Left ventricle myocardium superior (tissue), 1 donor: Measurements from ENCODE around the gene NQO2. TPM values are rescaled to one million over a fixed set of nuclear protein-coding genes. Genes with fewer than 3 reads are reported as not detected.
"Not testable (repeated sequence)": the region's sequence is repeated elsewhere in the genome, so short reads cannot be mapped to it uniquely, and the experiment has no call there.

Experiments
- ATAC-seq: fragments of 200-7000 bp; cut with Tn5 transposase; one replicate; pipeline ENCODE4 v1.9.1; 2020; ENCODE audit warnings: mild to moderate bottlenecking, moderate library complexity
- DNase-seq: peaks from one replicate; pipeline ENCODE4 v3.0.0-alpha.2; 2020
- intact Hi-C: fragments of 100-400 bp; cut with micrococcal nuclease; formaldehyde crosslinking; loops from one replicate; pipeline ENCODE4 v1.11.0; 2022
- total RNA-seq: library from RNA; stranded (reverse); fragmentation: NEBNext Ultra II Directional; extraction: Animal tissue kit (Norgen Biotek cat#: 25700); gene quantifications from one replicate; pipeline ENCODE4 v1.2.1, GENCODE V29; 2021
- donor health status: DM: no; HTN: yes; CAD: no; lungs with severe emphysema.

The NQO2 gene
- total RNA-seq, 1 donor from 2014 or later = 59.6 TPM

DNA sequence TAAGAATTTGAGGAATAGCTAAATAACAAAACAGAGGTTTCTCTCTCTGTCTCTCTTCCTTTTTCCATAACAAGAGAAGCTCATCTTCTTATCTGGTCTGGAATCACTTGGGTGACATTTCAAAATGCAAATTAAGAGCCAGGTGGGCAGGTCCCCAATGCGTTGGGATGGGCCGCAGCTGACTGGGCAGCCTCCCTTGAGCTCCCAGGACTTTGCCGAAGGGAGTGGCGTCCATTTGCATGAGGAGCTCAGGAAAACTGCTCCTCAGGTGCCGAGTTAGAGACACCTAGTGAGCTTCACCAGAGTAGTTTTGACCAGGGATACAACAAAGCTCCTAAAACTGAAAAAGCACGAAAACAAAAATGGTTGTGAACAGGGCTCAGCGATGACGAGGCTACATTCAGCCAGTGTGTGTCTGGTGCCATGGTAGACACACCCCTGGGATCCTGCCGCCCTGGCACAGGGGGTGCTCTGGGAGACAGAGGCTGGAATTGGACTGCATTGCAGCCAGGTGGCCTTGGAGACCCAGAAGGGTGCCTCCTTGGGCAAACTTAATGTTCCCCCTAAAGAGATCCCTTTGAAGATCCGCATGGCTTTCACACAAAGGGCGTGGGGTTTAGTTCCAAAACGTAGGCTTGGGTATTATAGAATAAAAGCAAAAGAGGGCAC lies 14.8 kb upstream of the NQO2 start:
- intact Hi-C loops = no loop called here
- no peak for ATAC-seq
- no peak for DNase-seq

DNA sequence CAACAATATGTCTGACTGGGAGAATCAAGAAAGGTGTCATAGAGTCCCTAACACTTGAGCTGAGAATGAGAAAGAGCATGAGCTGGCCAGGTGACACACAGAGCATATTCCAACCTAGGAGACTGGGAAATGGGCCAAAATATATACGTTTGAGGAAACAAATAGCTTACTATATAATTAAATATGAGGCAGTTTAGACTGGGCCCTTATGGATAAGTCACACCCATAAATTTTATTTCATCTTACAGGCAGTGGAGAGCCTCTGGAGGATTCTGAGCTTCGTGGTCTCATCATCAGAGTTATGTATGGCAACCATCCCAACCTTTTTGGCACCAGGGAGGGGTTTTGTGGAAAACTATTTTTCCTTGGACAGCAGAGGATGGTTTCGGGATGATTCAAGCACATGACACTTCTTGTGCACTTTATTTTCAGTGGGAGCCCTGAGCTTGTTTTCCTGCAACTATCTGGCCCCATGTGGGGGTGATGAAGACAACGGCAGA lies 12.9 kb upstream of the NQO2 start:
- intact Hi-C loops = no loop called here
- ATAC-seq (no peak), DNase-seq (no peak)

DNA sequence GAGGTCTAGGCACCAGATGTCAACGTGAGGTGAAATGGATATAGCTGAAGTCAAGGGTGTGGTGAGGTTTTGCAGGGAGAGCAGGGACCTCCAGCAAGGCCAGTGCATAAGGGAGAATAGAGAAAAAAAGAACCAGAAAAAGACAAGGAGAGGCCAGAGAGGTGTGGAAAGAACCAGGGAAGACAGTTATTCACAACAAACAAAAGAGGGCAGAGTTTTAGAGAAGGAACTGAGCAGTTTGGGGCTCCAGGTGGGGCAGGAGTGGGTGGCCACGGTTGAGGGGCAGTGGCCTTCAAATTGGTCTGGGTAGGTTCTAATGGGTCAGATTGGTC lies 11.6 kb upstream of the NQO2 start:
- ATAC-seq = no peak
- intact Hi-C loops = no loop called here
- no peak for DNase-seq

DNA sequence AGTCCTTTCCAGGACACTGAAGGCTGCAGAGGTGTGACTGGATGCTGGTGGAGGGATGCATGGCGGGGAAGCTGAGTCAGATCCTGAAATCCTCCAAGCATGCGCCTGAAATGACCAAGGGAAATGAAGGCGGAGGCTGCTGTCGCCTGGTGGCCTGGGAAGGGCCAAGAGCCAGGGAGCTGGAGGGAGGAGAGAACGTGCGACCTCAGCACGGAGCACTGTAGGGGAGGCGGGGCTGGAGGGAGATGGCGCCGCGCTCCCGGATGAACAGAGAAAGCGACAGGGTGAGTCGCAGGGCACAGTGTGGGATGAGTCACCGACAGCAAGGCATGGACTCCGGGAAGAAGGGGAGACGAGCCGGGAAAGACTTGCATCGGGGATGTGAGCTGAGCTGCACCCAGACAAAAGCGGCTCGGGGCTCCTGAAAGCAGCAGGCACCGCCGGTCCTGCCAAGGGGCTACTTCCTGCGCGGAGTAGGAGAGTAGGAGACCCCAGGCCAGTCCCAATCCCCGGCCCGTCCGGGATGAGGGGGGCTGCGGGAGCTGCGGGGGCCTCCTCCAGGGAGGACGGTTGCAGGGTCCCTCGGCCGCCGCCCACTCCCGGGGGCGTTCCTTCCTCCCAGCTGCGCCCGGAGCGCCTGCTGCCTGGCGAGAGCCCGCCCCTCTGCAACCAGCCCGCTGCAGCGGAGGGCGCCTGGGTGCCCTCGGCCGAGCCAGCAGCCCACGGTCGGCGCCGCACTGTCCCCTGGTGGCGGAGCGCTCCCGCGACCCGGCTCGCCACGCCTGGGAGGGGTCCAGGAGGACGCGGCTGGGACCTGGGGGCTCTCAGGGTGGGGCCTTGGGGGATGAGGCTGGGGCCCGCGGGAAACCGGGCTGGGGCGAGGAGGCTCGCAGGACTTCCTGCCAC lies 11.0 kb upstream of the NQO2 start:
- intact Hi-C loops = no loop called here
- ATAC-seq = peak; percentile 88
- peak; percentile 93 for DNase-seq

DNA sequence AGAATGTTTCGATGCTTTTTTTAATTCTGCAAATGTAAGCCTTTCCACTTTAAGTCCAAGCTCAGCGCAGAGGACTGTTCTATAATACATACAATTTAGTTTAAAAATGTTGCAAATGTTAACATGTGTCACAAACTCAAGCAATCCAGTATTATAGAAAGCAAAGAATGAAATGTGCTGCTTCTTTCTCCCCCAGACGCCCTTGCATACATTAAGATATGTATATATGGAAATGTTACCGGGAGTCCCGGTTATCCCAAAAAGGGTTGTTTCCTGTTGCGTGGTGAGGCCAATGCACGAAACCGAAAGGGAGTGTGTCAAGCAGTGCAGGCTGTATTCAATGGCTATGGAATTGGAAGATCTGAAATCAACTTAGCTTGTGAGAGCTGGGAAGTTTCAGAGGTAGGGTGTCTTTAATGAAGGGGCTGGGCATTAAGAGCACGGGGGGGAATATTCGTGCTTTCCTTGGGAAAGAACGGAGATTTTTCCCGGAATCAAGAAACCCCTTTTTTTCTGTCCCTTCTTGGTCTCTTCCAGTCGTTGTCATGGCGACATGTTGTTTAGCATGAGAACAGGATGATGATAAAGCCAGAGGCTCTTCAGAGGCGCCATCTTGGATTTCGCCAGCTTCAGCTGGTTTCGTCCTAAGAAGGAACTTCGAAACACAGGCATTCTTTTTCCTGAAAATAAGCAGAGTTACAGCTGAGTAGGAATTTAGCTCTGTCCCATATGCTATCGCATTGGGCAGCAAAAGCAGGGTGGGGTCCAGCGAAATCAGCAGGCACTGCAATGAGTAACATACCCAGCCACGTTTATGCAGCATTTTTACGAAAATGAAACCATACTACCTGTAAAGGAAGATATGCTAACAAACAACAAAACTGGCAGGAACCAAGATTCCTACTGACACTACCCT lies 10.1 kb upstream of the NQO2 start:
- ATAC-seq (peak; percentile 77), DNase-seq (peak; percentile 68)
- intact Hi-C loops = no loop called here

DNA sequence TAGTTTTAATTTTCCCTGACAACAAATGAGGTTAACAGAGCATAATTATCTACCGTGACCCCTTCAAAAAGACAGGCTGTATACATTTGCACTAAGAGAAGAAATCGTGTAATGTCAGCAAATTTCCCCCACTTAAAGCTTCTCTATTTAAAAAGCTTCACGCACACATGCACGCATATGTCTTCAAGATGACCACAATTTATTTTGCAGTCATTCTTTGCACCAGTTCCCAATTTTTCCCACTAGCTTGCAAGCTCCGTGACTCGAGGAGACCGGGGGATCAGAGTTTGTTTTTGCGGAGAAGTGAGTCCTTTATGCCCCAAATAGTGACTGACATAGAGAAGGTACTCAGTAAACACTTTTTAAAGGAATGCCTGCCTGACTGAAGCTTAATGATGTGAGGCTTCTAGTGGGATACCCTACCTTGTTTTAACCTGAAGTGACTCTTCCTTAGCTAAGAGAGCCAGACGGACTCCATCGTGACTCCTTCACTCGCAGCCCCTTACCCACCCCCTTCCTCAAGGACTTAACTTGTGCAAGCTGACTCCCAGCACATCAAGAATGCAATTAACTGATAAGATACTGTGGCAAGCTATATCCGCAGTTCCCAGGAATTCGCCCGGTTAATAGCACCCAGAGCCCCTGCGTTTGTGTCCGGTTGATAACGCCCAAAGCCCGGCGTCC lies 9.3 kb upstream of the NQO2 start:
- no peak for DNase-seq
- intact Hi-C loops = no loop called here
- ATAC-seq = no peak

DNA sequence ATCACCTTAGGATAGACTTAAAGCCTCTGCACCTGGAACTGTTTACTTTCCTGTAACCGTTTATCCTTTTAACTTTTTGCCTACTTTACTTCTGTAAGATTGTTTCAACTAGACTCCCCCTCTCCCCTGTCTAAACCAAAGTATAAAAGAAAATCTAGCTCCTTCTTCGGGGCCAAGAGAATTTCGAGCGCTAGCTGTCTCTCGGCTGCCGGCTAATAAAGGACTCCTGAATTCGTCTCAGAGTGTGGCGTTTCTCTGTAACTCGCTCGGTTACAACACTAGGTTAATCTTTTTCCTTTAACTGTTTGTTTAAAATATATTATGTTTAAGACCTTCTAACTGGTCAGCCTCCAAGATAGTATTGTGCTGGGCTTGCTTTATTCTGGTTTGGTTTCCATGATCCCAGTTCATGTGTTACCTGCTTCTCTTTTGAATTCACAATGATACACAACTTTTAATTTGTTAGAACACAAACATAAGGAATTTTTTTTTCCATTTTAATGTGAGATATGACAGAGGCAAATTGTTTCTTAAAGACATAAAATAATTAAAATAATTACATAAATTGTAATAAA lies 8.7 kb upstream of the NQO2 start:
- no peak for DNase-seq
- intact Hi-C loops = no loop called here
- ATAC-seq = no peak

DNA sequence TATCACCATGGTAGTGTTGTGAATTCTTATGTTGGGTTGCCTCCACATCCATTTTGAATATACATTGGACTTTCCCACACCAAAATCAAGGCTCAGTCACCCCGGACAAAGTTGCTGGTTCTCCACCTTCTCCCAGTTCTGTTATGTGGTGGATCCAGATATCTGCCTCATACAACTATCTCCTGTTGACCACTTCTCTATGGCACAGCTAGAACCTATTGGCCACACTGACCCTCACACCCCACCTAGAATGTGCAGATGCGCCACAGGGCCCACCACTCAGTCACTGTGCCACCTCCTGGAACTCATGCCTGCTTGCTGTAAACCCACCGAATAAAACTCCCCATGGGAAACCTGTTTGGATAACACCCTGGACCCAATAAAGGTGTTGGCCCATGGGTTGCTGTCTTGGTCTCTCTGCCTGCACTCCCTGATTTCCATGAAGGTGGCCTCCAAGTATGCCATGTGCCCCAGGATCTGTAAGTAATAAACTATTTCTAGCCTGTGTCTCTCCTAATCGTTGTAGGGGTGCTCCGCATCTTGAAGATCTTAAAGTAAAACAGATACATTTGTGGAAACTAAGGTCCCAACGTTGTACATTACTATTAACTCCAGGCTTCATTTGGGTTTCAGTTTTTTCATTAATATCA lies 7.2 kb upstream of the NQO2 start:
- ATAC-seq (no peak), DNase-seq (no peak)
- intact Hi-C loops = no loop called here

DNA sequence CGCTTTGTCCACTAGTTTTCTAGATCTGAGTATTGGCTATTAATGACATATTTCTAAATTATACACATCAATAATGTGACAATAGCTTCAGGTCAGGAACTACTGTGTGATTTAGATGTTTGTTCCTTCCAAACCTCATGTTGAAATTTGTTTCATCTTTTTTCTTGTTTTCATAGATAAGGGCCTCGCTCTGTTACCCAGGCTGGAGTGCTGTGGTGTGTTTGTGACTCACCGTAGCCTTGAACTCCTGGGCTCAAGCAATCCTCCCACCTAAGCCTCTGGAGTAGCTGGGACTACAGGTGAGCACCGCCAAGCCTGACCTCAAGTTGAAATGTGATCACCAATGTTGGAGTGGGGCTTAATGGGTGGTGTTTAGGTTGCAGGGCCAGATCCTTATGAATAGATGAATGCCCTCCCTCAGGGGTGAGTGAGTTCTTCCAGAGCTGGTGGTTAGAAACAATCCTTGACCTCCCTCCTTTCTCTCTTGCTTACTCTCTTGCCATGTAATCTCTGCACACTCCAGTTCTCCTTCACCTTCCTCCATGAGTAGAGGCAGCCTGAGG lies 5.9 kb upstream of the NQO2 start:
- DNase-seq (no peak), ATAC-seq (no peak)
- intact Hi-C loops = no loop called here

DNA sequence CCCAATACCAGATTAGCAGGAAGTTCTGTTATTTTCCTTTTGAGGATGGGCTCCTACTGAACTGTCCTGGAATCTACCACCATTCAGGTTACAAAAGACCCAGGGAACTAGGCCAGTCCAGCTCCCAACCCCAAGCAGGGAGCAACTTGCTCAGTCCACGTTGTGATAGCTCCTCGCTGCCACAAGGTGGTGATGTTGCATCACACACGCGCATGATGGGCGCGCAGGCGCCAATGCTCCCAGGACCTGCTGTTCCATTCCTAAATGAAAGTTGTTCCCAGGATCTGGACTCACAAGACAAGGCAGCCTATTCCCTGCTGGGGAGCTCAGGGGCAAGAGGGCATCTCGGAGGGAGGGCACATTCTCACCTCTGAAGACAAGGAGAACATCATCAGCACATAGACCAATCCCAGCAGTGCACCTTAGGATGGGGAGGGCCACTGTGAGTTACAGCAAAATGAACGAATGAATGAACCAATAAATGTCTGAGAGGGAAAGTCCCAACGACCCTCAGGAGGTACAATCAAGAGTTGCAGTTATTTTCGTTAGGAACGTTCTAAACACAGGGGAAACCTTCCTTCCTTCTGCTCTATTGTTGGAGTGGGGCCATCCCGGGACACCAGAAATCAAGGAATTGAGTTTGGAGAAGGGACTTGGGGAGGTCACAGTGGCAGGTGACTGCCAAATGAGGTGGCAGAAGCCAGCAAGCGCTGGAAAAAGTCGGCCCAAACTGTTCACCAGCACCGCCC lies 1.3 kb upstream of the NQO2 start:
- not testable (repeated sequence) for DNase-seq
- peak; percentile 76 for ATAC-seq
- intact Hi-C loops = loop anchor here (2.0 kb wide), 1 partner anchor 56 kb away; no protein-coding TSS in a partner anchor

DNA sequence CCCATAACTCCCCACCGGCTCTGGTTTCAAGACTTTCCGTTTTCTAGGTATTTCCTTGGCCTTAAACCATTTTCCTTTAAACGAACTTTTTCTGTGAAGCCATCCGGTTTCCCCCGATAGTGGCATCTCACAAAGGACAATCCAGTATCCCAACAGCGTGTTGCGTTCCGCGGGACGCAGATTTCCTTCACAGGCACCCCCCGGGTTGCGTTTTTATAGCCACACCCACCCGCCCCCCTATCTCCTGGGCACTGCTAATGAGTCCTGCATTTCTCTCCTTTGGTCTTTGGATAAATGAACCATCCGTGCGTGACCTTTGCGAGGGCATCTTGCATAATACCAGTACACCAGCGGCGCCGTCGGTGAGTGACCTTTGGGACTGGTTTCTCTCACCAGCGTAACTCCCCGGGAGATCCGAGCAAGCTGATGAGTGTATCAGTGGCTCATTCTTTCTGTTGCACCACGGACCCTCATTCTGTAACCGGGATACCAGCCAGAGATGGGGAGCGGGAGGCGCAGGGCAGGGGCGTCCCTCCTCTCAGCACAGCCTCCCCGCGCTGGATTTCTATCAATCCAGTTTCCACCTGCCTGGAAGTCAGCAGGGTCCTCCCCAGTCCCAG lies 586 bp upstream of the NQO2 start:
- DNase-seq (no peak), ATAC-seq (peak; percentile 42)

DNA sequence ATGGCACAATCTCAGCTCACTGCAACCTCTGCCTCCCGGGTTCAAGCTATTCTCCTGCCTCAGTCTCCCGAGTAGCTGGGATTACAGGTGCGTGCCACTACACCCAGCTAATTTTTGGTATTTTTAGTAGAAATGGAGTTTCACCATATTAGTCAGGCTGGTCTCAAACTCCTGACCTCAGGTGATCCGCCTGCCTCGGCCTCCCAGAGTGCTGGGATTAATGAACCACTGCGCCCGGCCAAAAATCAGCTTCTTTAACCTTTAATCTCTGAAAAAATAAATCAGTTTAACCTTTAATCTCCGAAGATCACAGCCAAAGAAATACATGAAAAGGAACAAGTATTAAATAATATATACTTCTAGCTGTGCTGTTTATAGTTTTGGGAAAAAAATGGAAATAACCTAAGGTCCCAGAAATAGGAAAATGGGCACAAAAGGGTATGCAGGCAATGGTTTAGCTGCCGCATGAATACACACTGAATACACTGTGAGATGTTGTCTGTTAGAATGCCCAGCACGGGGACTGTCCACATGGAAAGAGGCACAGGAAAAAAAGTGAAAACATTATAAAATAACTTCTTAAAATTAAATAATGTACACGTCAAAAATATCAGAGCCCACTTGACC lies 1.6 kb downstream of the NQO2 start:
- DNase-seq = no peak

More for the DNA sequence above, 586 bp upstream of the NQO2 start:
- intact Hi-C loops = loop anchor here (2.0 kb wide), 1 partner anchor 56 kb away; no protein-coding TSS in a partner anchor

DNA sequence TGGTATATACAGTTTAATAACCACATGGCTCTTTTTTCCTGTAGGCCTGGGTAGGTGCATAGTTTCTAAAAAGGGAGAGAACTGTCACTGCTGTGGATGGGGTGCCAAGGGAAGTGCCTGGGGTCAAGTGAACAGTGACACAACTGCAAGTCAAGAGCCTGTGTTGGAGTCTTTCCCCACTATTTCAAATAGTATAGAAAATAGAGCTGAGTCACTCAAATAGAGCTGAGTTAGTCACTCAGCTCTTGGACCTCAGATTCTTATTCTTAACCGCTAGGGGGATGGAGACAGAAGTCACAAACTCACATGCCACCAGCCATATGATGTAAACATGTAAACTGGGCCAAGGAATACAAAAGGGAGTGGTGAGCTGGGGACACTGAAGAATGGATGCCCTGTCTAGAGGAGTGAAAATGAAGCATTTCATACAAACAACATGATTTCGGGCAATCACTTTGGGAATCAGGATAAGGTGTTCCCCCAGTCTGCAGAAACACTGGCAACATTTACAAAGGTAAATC lies 2.1 kb downstream of the NQO2 start:
- DNase-seq (no peak), ATAC-seq (no peak)
- intact Hi-C loops = no loop called here

More for the DNA sequence above, 1.6 kb downstream of the NQO2 start:
- no peak for ATAC-seq
- intact Hi-C loops = no loop called here

DNA sequence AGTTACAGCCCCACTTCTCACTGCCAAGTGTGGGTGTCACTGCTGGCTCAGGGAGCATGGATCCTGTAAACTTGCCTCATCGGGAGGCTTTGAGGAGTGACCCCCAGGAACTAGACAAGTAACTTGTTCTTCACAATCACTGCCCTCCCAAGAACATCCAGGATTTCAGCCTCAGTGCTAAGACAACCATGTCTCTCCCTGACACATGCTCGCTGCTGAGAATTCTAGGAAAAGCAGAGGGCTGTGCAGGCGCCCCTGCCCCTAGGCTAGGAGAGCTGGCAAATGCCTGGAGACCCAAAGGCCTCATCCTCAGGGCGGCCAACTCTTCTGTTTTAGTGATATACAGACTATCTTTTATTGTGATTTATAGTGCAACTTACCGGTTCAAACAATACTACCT lies 3.5 kb downstream of the NQO2 start:
- DNase-seq, intact Hi-C loops: not testable (repeated sequence)

DNA sequence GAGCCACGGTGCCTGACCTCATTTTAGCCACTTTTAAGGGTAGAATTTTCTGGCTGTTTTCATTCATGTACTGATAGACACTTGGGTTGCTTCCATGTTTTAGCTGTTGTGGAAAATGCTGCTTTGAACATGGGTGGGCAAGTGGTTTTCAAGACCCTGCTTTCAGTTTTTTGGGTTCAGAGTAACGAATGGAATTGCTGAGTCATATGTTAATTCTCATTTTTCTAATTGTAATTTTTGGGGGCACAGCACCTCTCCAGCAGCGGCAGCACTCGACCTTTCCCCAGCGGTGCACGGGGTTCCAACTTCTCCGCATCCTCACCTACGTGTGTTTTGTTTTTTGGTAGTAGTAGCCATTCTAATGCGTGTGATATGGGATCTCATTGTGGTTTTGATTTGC lies 5.4 kb downstream of the NQO2 start:
- intact Hi-C loops = no loop called here
- ATAC-seq (no peak), DNase-seq (no peak)

More for the DNA sequence above, 3.5 kb downstream of the NQO2 start:
- not testable (repeated sequence) for ATAC-seq

DNA sequence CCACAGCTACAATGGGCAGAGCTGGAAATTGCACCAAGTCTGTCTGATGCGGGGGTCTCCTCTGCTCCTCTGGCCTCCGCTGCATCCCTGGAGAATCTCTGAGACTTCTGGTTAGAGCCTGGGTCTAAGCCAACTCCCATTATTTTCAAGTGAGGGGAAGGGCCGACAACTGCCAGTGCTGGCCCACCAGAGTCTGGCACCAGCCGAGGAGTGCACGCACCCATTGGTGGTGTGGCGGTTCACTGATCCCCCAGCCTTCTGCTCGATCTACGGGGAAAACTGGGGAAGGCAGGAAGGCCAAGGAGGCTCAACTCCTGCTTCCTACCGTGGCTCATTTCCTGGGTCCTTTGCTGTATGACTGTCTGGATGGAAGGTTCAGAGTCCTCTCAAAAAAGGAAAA lies 6.2 kb downstream of the NQO2 start:
- DNase-seq = no peak
- intact Hi-C loops = no loop called here
- no peak for ATAC-seq
